Neural cell (in vitro differentiated cells): ENCODE results near the gene FABP7.

ENCODE experiments used
- EP300 ChIP-seq: fragments of 450-650 bp; conservative IDR thresholded peaks from 2 replicates; pipeline ENCODE4 v1.6.1; 2014; ENCODE audit warnings: antibody characterized with exemption, mild to moderate bottlenecking, moderate library complexity; ENCODE audit not compliant: poor library complexity, severe bottlenecking
- EZH2 ChIP-seq: fragments of 200-600, 300-800 bp; shearing (Covaris generic), sonication (generic); IDR thresholded peaks from 2 replicates; pipeline ENCODE4 v1.6.1; 2014; ENCODE audit warnings: antibody characterized with exemption, low read length, borderline replicate concordance, mild to moderate bottlenecking; ENCODE audit not compliant: insufficient read depth, poor library complexity, severe bottlenecking
- MXI1 ChIP-seq: fragments of 450-650 bp; conservative IDR thresholded peaks from 2 replicates; pipeline ENCODE4 v1.6.1; 2014; ENCODE audit warnings: antibody characterized with exemption, mild to moderate bottlenecking; ENCODE audit not compliant: poor library complexity, severe bottlenecking
- POLR2AphosphoS5 ChIP-seq: IDR thresholded peaks from 2 replicates; pipeline ENCODE4 v1.6.1; 2012
- SMC3 ChIP-seq: fragments of 450-650 bp; conservative IDR thresholded peaks from 2 replicates; pipeline ENCODE4 v1.6.1; 2014; ENCODE audit warnings: antibody characterized with exemption, mild to moderate bottlenecking, moderate library complexity; ENCODE audit not compliant: poor library complexity
- TAF1 ChIP-seq: IDR thresholded peaks from 2 replicates; pipeline ENCODE4 v1.6.1; 2012; ENCODE audit warnings: low read depth
- TF ChIP-seq, protein P1 (sequence below): fragments of 450-650 bp; IDR thresholded peaks from 2 replicates; pipeline ENCODE4 v1.5.1; 2014; ENCODE audit warnings: antibody characterized with exemption, mild to moderate bottlenecking, moderate library complexity; ENCODE audit not compliant: poor library complexity, severe bottlenecking

DNA sequence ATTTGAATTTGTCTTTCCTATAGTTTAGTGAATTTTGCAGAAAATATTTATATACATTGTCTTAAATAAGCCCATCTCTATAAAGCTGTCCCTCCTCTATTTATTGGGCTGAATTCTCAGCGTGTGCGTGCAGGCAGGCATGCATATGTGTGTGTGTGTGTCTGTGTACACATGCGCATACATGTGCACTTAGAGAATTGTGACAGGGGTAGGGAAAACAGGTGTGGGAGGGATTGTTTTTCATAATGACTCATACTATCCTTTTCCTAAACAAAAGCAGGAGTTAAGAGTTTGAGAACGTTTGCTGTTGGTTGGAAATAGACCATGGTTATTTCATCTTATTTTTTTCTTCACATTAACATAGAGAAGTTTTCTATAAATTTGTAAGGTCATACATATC is 43.4 kb upstream of the FABP7 start:
- TF ChIP-seq, protein P1, sequence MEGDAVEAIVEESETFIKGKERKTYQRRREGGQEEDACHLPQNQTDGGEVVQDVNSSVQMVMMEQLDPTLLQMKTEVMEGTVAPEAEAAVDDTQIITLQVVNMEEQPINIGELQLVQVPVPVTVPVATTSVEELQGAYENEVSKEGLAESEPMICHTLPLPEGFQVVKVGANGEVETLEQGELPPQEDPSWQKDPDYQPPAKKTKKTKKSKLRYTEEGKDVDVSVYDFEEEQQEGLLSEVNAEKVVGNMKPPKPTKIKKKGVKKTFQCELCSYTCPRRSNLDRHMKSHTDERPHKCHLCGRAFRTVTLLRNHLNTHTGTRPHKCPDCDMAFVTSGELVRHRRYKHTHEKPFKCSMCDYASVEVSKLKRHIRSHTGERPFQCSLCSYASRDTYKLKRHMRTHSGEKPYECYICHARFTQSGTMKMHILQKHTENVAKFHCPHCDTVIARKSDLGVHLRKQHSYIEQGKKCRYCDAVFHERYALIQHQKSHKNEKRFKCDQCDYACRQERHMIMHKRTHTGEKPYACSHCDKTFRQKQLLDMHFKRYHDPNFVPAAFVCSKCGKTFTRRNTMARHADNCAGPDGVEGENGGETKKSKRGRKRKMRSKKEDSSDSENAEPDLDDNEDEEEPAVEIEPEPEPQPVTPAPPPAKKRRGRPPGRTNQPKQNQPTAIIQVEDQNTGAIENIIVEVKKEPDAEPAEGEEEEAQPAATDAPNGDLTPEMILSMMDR = no peak
- no peak for TF ChIP-seq EZH2
- TF ChIP-seq POLR2AphosphoS5 = no peak
- no peak for TF ChIP-seq TAF1
- no peak for TF ChIP-seq SMC3
- no peak for TF ChIP-seq EP300
- TF ChIP-seq MXI1 = no peak
